ENCODE data around the gene CSNK1A1L. TPM values are rescaled to one million over a fixed set of nuclear protein-coding genes. Genes with fewer than 3 reads are reported as not detected.
"Not testable (repeated sequence)": the region's sequence is repeated elsewhere in the genome, so short reads cannot be mapped to it uniquely, and the experiment has no call there.

The CSNK1A1L gene
- total RNA-seq, 1 donor from 2014 or later: not detected

DNA sequence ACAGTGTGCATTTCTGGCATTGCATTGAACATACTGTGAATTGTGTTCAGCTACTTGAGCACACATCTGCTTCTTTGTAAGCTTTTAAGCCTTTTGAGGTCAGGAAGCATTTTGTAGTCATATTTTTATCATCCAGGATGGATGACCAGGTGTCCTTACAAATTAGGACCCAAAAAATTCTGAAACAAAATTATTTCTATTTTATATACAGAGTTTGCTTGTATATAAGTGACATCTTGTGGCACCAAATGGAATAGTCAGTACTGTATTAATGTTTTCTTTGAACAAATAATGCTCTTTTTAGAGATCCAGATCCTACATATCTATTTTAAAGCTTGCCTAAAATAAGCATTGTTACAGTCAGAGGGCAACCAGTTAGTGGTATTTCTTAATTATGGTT lies 36.5 kb downstream of the CSNK1A1L start:
- H3K27ac ChIP-seq (replicated peaks): no peak overlapping the region
- no peaks in the 10 kb centered on the region for H3K4me1 ChIP-seq
- no peaks in the 10 kb centered on the region for H3K9me3 ChIP-seq (replicated peaks)
- no peak overlapping the region for H3K4me3 ChIP-seq
- intact Hi-C loops (cut with micrococcal nuclease): no loop called here
- TF ChIP-seq, protein P1, sequence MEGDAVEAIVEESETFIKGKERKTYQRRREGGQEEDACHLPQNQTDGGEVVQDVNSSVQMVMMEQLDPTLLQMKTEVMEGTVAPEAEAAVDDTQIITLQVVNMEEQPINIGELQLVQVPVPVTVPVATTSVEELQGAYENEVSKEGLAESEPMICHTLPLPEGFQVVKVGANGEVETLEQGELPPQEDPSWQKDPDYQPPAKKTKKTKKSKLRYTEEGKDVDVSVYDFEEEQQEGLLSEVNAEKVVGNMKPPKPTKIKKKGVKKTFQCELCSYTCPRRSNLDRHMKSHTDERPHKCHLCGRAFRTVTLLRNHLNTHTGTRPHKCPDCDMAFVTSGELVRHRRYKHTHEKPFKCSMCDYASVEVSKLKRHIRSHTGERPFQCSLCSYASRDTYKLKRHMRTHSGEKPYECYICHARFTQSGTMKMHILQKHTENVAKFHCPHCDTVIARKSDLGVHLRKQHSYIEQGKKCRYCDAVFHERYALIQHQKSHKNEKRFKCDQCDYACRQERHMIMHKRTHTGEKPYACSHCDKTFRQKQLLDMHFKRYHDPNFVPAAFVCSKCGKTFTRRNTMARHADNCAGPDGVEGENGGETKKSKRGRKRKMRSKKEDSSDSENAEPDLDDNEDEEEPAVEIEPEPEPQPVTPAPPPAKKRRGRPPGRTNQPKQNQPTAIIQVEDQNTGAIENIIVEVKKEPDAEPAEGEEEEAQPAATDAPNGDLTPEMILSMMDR (IDR thresholded peaks at IDR 0.05; ENCODE audit: borderline replicate concordance): peak; percentile 17
- H3K27me3 ChIP-seq (ENCODE audit: low read depth): peaks cover 5% of the 10 kb centered on the region
- no peak for DNase-seq
- no peaks in the 10 kb centered on the region for H3K36me3 ChIP-seq

DNA sequence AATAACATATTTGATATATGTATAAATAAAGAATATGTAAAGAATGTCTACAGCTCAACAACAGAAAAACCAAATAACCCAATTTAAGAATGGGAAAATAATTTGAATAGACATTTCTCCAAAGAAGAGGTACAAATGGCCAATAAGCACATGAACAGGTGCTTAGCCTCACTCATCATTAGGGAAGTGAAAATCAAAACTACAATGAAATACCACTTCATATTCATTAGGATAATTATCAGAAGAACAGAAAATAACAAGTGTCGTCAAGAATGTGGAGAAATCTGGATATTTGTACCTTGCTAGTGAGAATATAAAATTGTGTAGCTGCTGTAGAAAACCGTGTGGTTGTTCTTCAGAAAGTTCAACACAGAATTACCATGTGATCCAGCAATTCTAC lies 37.6 kb downstream of the CSNK1A1L start:
- no peaks in the 10 kb centered on the region for H3K4me1 ChIP-seq
- no peak overlapping the region for H3K27ac ChIP-seq (replicated peaks)
- TF ChIP-seq, protein P1 (IDR thresholded peaks at IDR 0.05; ENCODE audit: borderline replicate concordance): no peak
- H3K4me3 ChIP-seq: no peak overlapping the region
- H3K27me3 ChIP-seq (ENCODE audit: low read depth): peaks cover 5% of the 10 kb centered on the region
- no peaks in the 10 kb centered on the region for H3K36me3 ChIP-seq
- DNase-seq: no peak
- intact Hi-C loops (cut with micrococcal nuclease): no loop called here
- H3K9me3 ChIP-seq (replicated peaks): no peaks in the 10 kb centered on the region

DNA sequence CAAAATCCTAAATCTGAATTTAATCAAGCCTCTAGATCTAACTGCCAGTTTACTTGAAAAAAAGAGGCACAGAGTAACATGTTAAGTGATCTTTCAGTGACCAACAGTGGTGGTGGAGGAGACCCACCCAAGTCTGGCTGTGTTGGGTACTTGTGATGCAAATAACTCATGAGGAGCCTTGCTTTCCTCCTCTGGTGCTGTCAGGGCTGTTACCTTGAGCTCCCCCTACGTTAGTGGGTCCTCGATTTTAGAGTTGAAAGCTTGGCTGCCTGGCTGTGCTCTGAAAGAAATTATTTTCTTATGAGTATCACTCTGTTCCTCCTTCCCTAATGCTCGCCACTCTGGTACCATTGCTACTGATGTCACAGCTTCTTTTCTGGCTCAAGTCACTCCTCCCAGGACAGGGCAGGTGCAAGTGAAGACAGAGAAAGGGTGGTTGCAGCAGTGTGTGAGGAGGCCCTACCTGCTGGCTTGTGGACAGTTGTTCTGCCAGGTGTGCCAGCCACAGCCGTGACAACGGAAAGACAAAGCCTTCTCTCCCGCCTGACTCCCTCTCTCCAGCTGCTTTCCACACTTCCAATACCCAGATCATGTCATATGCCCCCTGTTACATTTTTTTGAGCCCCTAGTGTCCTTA lies 39.5 kb downstream of the CSNK1A1L start:
- H3K36me3 ChIP-seq: no peaks in the 10 kb centered on the region
- H3K9me3 ChIP-seq (replicated peaks): no peaks in the 10 kb centered on the region
- H3K27me3 ChIP-seq (ENCODE audit: low read depth): peaks cover 5% of the 10 kb centered on the region
- H3K4me3 ChIP-seq: no peak overlapping the region
- no peak for DNase-seq
- intact Hi-C loops (cut with micrococcal nuclease): no loop called here
- TF ChIP-seq, protein P1 (IDR thresholded peaks at IDR 0.05; ENCODE audit: borderline replicate concordance): no peak
- no peak overlapping the region for H3K27ac ChIP-seq (replicated peaks)
- no peaks in the 10 kb centered on the region for H3K4me1 ChIP-seq

DNA sequence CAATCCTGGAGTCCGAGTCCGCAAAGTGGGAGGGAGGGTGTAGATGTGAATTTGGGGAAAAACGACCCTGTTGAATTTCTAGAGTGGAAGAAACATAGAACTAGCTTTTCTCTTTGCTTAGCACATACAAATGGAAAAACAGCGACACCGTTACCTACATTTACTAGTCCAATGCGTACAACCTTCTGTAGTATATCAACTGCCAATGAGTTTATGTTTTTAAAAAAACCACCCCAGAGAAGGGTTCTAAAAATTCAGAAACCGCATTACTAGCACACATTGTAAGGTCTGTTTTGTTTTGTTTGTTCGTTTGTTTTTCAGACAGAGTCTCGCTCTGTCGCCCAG lies 45.6 kb downstream of the CSNK1A1L start:
- intact Hi-C loops (cut with micrococcal nuclease): no loop called here

DNA sequence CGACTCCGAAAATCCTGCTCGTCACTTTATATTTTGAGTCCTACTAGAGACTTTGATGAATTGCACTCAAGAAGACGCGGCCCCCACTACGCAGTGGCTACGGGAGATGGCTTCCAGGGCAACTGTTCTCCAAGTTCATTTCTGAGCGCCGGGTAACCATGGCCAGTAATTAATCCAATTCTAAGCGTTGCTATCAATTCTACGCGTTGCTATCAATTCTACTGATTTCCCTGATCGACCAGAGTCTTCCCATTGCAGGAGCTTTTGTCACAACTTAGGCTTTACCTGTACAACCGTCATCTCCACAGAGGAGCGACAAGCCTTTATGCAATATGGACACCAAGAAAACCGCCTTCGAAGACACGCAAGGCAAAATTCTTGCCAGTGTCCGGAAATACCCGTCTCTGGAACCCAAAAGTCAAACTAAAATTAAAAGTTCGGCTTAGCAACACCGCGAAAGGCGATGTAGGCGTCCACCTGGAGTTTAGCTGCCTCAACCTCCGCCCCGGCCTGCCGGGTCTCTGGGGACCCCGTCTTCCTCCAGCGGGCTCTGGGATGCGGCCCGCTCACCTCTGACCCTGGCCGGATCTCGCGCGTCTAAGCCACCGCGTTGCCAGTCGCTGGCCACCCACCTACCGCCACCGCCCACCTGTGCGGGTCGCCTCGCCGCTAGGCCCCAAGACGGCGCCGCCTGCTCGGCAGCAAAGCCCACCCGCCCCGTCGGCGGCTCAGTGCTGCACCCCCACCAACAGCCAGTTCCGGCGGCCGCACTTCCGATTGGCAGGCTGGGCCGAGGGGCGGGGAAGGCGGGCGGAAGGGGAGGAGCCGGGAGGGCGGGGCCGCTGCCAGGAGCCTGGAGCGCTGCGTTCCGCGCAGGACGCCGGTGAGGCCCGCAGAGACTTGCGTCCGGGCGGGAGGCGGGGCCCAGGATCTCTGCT lies 46.3 kb downstream of the CSNK1A1L start, which contains the start of gene SUPT20H:
Gene SUPT20H (minus strand): TSS at position 779 of the 938 bp plus-strand sequence. CDS start 8,198 bp downstream, outside the sequence.
- peak; percentile 94 for DNase-seq
- intact Hi-C loops (cut with micrococcal nuclease): no loop called here
- Histone ChIP-seq H3K36me3 (no peaks in the 10 kb centered on the region), H3K9me3 (replicated peaks) (no peaks in the 10 kb centered on the region), H3K4me1 (peaks cover 34% of the 10 kb centered on the region), H3K4me3 (peak within 1 kb of the TSS; percentile 85), H3K27ac (replicated peaks) (peak within 1 kb of the TSS; percentile 94), H3K27me3 (ENCODE audit: low read depth) (no peaks in the 10 kb centered on the region)
- TF ChIP-seq, protein P1 (IDR thresholded peaks at IDR 0.05; ENCODE audit: borderline replicate concordance): no peak

More for the DNA sequence above, 45.6 kb downstream of the CSNK1A1L start:
- H3K27me3 ChIP-seq (ENCODE audit: low read depth): no peaks in the 10 kb centered on the region
- H3K9me3 ChIP-seq (replicated peaks): no peaks in the 10 kb centered on the region
- H3K4me1 ChIP-seq: peaks cover 34% of the 10 kb centered on the region
- no peaks in the 10 kb centered on the region for H3K36me3 ChIP-seq
- H3K27ac ChIP-seq (replicated peaks): peak overlapping the region; percentile 94
- DNase-seq: no peak
- H3K4me3 ChIP-seq: peak overlapping the region; percentile 85
- TF ChIP-seq, protein P1 (IDR thresholded peaks at IDR 0.05; ENCODE audit: borderline replicate concordance): no peak

DNA sequence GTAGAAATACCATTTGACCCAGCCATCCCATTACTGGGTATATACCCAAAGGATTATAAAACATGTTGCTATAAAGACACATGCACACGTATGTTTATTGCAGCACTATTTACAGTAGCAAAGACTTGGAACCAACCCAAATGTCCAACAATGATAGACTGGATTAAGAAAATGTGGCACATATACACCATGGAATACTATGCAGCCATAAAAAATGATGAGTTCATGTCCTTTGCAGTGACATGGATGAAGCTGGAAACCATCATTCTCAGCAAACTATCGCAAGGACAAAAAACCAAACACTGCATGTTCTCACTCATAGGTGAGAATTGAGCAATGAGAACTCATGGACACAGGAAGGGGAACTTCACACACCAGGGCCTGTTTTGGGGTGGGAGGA lies 49.2 kb downstream of the CSNK1A1L start:
- H3K36me3 ChIP-seq; H3K27ac ChIP-seq (replicated peaks); H3K9me3 ChIP-seq (replicated peaks); DNase-seq; H3K27me3 ChIP-seq (ENCODE audit: low read depth); intact Hi-C loops (cut with micrococcal nuclease); H3K4me3 ChIP-seq: not testable (repeated sequence)
- H3K4me1 ChIP-seq: peaks cover 36% of the 10 kb centered on the region

Measured in left ventricle myocardium inferior (tissue), 1 donor.